IPS-15b (cell line): ENCODE data around the gene ARID2.
A peak's percentile ranks its signal among the peaks of the same experiment; 100 is the strongest.

Source experiments
- H3K27me3 ChIP-seq: one replicate; pipeline ENCODE4 v1.6.1; 2013; ENCODE audit warnings: low read length; ENCODE audit not compliant: control insufficient read depth, insufficient read depth
- H3K36me3 ChIP-seq: one replicate; pipeline ENCODE4 v1.6.1; 2013; ENCODE audit warnings: low read length; ENCODE audit not compliant: control insufficient read depth, insufficient read depth
- H3K4me1 ChIP-seq: one replicate; pipeline ENCODE4 v1.6.1; 2013; ENCODE audit warnings: mild to moderate bottlenecking, low read length; ENCODE audit not compliant: control insufficient read depth, insufficient read depth
- H3K4me3 ChIP-seq: one replicate; pipeline ENCODE4 v1.5.1; 2013; ENCODE audit warnings: low read depth, low read length
- H3K9ac ChIP-seq: one replicate; pipeline ENCODE4 v1.6.1; 2013; ENCODE audit warnings: low read depth, mild to moderate bottlenecking, low read length
- H3K9me3 ChIP-seq: one replicate; pipeline ENCODE4 v1.6.1; 2013; ENCODE audit warnings: mild to moderate bottlenecking, low read length; ENCODE audit not compliant: control insufficient read depth, insufficient read depth

ARID2 gene, protein sequence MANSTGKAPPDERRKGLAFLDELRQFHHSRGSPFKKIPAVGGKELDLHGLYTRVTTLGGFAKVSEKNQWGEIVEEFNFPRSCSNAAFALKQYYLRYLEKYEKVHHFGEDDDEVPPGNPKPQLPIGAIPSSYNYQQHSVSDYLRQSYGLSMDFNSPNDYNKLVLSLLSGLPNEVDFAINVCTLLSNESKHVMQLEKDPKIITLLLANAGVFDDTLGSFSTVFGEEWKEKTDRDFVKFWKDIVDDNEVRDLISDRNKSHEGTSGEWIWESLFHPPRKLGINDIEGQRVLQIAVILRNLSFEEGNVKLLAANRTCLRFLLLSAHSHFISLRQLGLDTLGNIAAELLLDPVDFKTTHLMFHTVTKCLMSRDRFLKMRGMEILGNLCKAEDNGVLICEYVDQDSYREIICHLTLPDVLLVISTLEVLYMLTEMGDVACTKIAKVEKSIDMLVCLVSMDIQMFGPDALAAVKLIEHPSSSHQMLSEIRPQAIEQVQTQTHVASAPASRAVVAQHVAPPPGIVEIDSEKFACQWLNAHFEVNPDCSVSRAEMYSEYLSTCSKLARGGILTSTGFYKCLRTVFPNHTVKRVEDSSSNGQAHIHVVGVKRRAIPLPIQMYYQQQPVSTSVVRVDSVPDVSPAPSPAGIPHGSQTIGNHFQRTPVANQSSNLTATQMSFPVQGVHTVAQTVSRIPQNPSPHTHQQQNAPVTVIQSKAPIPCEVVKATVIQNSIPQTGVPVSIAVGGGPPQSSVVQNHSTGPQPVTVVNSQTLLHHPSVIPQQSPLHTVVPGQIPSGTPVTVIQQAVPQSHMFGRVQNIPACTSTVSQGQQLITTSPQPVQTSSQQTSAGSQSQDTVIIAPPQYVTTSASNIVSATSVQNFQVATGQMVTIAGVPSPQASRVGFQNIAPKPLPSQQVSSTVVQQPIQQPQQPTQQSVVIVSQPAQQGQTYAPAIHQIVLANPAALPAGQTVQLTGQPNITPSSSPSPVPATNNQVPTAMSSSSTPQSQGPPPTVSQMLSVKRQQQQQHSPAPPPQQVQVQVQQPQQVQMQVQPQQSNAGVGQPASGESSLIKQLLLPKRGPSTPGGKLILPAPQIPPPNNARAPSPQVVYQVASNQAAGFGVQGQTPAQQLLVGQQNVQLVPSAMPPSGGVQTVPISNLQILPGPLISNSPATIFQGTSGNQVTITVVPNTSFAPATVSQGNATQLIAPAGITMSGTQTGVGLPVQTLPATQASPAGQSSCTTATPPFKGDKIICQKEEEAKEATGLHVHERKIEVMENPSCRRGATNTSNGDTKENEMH (N-terminal part only)

DNA sequence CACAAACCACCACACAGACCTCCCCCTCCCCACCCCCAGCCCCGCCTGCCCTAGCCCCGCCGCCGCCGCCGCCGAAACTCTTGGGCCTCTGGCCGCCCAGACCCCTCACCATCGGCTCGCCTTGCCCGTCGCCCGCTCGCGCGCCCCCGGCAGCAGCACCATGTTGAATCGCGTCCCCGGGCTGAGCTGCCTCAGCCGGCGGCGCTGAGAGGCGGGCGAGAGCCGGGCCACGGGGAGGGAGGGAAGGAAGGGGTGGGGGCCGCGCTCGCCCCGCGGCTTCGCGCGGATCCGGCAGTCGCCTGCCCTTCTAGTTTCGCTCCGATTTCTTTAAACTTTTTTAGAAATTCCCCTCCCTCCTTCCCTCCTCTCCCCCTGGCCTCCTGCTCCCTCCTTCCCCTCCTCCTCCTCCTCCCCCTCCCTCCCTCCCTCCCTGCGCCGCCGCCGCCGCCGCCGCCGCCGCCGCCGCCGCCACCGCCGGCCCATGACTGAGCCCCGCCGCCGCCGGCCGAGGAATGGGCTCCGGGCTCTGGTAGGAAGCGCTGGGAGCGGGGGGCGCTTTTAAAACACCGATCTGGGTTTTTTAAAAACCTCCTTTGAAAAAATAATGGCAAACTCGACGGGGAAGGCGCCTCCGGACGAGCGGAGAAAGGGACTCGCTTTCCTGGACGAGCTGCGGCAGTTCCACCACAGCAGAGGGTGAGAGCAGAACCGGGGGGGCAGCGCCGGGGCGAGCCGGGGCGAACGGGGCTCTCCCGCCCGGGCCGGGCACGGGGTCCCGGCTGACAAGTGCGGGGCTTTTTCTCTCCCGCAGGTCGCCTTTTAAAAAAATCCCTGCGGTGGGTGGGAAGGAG is at the start of gene ARID2:
TSS of gene ARID2 (plus strand) at position 474 of the 851 bp plus-strand sequence. CDS start at position 605, 131 bp downstream.
- Histone ChIP-seq H3K27me3 (no peaks in the 10 kb centered on the region), H3K4me3 (peak within 1 kb of the TSS; percentile 80), H3K36me3 (no peaks in the 10 kb centered on the region)

DNA sequence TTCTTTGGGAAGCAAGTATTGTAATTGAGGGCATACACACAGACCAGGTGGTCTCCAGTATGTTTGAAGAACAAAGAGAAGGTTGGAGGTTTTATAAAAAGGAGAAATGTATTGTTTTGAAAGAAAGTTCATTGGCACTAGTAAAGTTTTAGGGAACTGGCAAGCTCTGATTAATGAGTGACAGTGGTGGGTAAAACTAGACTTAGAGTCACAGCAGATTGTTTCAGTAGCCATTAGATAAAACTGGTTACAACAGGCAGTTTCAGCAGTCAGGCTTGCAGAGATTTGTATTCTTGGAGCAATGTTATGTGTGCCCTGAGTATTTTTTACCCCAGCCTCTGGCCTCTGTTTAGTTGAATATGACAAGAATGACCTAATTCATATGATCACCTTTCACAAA is 49.1 kb upstream of the ARID2 start:
- no peaks in the 10 kb centered on the region for H3K27me3 ChIP-seq
- H3K9me3 ChIP-seq = no peaks in the 10 kb centered on the region
- no peak overlapping the region for H3K9ac ChIP-seq
- no peaks in the 10 kb centered on the region for H3K36me3 ChIP-seq
- no peaks in the 10 kb centered on the region for H3K4me1 ChIP-seq
- H3K4me3 ChIP-seq = no peak overlapping the region

More for the DNA sequence above, at the start of gene ARID2:
- H3K9ac ChIP-seq = peak within 1 kb of the TSS; percentile 92
- no peaks in the 10 kb centered on the region for H3K9me3 ChIP-seq
- H3K4me1 ChIP-seq = peaks cover 13% of the 10 kb centered on the region

DNA sequence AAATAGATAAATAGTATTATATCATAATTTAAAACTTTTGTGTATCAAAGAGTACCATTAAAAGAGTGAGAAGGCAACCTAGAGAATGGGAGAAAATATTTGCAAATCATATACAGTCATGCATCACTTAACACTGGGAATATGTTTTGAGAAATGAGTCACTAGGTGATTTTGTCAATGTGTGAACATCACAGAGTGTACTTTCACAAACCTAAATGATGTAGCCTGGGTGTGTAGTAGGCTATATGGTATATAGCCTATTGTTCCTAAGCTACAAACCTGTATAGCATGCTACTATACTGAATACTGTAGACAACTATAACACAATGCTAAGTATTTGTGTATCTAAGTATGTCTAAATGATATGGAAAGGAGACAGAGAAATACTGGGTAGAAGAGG is 48.0 kb upstream of the ARID2 start:
- H3K9ac ChIP-seq = no peak overlapping the region
- H3K4me1 ChIP-seq = no peaks in the 10 kb centered on the region
- H3K36me3 ChIP-seq = no peaks in the 10 kb centered on the region
- H3K27me3 ChIP-seq = no peaks in the 10 kb centered on the region
- no peak overlapping the region for H3K4me3 ChIP-seq
- H3K9me3 ChIP-seq = no peaks in the 10 kb centered on the region

DNA sequence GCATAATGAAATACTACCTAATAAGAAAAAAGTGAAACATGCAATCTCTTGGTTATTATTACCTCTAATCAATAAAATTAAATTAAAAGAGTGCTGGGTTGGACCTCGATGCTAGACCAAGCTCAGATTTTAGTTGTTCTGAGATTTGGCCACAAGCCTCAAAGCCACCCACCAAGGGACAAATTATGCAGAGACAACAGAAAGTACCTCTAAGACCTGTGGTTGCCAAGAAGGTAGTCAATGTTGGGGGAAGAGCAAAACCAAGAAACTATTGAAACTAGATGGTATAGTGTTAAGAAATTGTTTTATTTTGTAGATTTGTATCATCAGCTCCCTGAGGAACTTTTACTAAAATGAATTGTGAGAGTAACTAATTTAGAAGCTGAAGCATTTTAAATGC is 43.8 kb upstream of the ARID2 start:
- Histone ChIP-seq H3K36me3 (no peaks in the 10 kb centered on the region), H3K9me3 (no peaks in the 10 kb centered on the region), H3K4me3 (no peak overlapping the region), H3K4me1 (peaks cover 4% of the 10 kb centered on the region), H3K9ac (no peak overlapping the region), H3K27me3 (no peaks in the 10 kb centered on the region)

DNA sequence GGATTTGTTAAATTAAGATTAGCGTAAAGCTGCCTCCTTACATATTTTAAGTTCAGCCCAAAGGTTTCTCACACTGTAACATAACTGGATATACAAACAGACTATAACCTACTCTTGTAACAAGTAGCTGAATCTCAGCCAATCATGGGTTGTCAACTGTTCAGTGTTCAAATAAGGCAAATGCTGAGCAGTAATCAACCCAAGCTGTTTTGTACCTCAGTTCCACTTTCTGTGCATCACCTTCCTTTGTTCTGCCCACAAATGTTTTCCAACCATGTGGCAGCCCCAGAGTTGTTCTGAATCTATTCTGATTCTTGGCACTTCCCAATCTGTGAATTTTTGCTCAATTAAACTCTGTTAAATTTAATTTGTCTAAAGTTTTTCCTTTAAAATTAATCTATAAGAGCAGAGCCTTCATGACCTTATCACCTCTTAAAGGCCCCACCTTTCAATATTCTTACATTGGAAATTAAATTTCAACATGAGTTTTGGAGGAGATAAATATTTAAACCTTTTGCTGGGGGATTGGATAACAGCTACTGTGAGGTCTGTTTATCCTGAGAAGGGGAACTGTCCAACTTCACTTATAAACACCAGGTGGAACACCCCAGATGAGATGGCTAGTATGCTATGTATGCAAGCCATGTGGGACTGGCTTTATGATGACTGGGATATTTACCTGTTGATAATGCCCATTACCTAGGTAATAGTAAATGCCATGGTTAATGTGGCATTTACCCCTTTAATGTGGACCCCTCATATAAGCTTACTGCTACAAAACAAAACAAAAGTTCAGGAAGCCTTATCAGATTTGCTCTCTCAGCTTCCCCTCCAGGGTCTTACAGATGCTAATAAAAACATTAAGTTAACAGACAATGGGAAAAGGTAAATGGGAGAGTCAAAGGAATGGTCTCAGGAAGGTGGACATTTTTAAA is 42.2 kb upstream of the ARID2 start:
- Histone ChIP-seq H3K27me3 (no peaks in the 10 kb centered on the region), H3K9ac (no peak overlapping the region), H3K4me1 (peaks cover 4% of the 10 kb centered on the region), H3K9me3 (no peaks in the 10 kb centered on the region), H3K4me3 (no peak overlapping the region), H3K36me3 (no peaks in the 10 kb centered on the region)

DNA sequence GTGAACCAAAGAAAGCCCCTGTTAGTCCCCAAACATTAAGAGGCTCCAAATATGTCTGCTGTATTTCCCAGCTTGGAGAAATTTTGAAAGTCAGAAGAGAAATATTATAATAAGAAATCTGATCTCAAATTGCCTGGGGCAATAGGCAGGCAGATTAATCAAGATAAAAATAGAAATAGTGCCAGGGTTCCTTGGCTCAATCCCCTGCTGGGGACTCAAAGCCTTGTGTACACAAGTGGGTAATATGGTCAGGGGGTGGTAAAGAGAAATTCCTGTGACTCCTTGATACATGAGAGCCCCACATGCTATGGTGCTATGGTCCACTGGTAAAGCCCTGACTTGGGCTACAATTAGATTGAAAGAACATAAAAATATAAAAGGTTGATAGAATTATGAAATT is 41.3 kb upstream of the ARID2 start:
- no peaks in the 10 kb centered on the region for H3K36me3 ChIP-seq
- peaks cover 4% of the 10 kb centered on the region for H3K4me1 ChIP-seq
- H3K27me3 ChIP-seq = no peaks in the 10 kb centered on the region
- H3K4me3 ChIP-seq = no peak overlapping the region
- no peak overlapping the region for H3K9ac ChIP-seq
- H3K9me3 ChIP-seq = no peaks in the 10 kb centered on the region

DNA sequence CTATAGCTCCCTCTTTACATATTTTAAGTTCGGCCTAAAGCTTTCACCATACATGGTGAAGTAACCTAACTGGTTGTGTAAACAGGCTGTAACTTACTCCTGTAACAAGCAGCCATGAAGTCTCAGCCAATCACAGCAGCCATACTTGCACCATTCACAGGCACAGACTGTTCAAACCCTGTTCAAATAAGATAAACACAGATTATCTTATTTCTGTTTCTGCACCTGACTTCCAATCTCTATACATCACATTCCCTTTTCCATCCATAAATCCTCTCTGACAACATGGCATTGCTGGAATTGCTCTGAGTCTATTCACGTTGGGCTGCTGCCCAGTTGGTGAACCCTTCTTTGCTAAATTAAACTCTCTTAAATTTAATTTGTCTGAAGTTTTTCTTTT is 34.5 kb upstream of the ARID2 start:
- no peaks in the 10 kb centered on the region for H3K36me3 ChIP-seq

DNA sequence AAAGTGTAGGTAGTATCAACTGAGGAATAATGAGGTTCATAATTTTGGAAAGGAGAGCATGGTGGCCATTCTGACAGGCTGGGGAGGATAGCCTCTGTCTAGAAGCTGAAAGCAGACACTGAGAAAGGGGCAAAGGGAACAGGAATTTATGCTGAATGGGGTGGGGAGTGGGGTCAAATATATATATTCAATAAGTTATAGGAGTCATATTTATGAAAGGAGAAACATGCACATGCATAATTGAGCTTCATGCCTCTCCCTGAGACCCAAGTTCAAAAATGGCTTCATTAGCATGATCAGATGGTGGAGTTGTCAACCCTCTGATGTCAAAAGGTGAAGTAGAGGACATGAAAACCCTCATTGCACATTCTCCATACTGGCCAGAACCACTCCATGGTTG is 33.9 kb upstream of the ARID2 start:
- Histone ChIP-seq H3K4me3 (no peak overlapping the region), H3K36me3 (no peaks in the 10 kb centered on the region)

More for the DNA sequence above, 34.5 kb upstream of the ARID2 start:
- Histone ChIP-seq H3K4me3 (no peak overlapping the region), H3K4me1 (no peaks in the 10 kb centered on the region), H3K9ac (no peak overlapping the region), H3K27me3 (no peaks in the 10 kb centered on the region), H3K9me3 (no peaks in the 10 kb centered on the region)

DNA sequence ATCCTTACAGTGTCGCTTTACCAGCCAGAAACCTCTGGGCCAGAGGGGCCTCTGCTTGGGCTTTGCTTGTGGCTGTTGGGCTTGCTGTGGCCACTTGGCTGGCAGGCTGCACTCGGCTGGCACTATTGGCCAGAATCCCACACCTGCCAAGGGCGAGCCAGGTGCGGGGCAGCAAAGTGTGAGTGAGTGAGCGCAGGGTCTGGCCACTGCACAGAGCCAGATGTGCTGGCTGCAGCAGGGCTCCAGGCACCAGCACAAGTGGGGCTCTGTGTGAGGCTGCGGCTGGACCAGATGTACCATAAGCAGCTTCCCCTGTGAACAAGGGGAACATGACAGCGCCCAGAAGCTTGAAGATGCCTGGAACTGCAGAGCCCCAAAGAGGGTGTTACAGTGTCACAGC is 33.5 kb upstream of the ARID2 start:
- Histone ChIP-seq H3K4me3 (no peak overlapping the region), H3K27me3 (no peaks in the 10 kb centered on the region), H3K36me3 (no peaks in the 10 kb centered on the region), H3K9ac (no peak overlapping the region), H3K9me3 (no peaks in the 10 kb centered on the region), H3K4me1 (no peaks in the 10 kb centered on the region)

More for the DNA sequence above, 33.9 kb upstream of the ARID2 start:
- Histone ChIP-seq H3K4me1 (no peaks in the 10 kb centered on the region), H3K27me3 (no peaks in the 10 kb centered on the region), H3K9me3 (no peaks in the 10 kb centered on the region), H3K9ac (no peak overlapping the region)

DNA sequence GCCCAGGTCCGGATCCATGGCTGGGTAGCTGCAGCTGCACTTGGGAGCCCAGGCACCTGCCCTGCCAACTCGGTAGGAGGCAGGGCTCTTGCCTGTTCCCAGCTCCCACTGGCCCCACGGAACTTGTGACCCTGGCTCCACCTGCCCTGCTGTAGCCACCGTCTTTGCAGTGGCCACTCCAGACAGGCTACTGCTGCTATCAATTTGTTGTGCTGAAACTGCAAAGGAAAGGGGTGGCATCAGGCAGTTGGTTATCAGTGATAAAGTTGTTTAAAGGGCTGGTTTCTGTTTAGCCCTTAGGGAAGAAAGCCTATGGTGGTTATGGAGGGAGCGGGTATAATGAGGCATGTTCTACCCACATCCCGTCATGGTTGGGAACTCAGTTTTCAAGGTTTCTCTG is 32.1 kb upstream of the ARID2 start:
- H3K9me3 ChIP-seq = no peaks in the 10 kb centered on the region
- H3K9ac ChIP-seq = no peak overlapping the region
- H3K36me3 ChIP-seq = no peaks in the 10 kb centered on the region
- H3K4me1 ChIP-seq = no peaks in the 10 kb centered on the region
- H3K4me3 ChIP-seq = no peak overlapping the region
- H3K27me3 ChIP-seq = no peaks in the 10 kb centered on the region
